Type B pancreatic cell (in vitro differentiated cells): ENCODE data around the gene MYBPC3. TPM values are rescaled to one million over a fixed set of nuclear protein-coding genes. Genes with fewer than 3 reads are reported as not detected.

Experiments used
- DNase-seq: peaks from one replicate; pipeline ENCODE4 v3.0.0; 2021; ENCODE audit warnings: mixed read lengths; ENCODE audit not compliant: unreplicated experiment; ENCODE audit errors: extremely low spot score
- H3K27ac Mint-ChIP-seq: 2 replicates; pipeline ENCODE4 v1.8.0; 2021; ENCODE audit warnings: mild to moderate bottlenecking, mixed read lengths
- H3K27me3 Mint-ChIP-seq: 2 replicates; pipeline ENCODE4 v1.8.0; 2021; ENCODE audit warnings: mixed read lengths
- H3K36me3 Mint-ChIP-seq: 2 replicates; pipeline ENCODE4 v1.8.0; 2021; ENCODE audit warnings: mixed read lengths
- H3K4me1 Mint-ChIP-seq: one replicate; pipeline ENCODE4 v1.8.0; 2021; ENCODE audit warnings: mixed read lengths; ENCODE audit not compliant: unreplicated experiment
- H3K4me3 Mint-ChIP-seq: 2 replicates; pipeline ENCODE4 v1.8.0; 2021; ENCODE audit warnings: mild to moderate bottlenecking, mixed read lengths
- H3K9me3 Mint-ChIP-seq: 2 replicates; pipeline ENCODE4 v1.8.0; 2021; ENCODE audit warnings: mixed read lengths
- total RNA-seq: library from RNA; stranded (reverse); gene quantifications from 2 replicates; pipeline ENCODE4 v1.2.1, GENCODE V29; 2021; ENCODE audit warnings: low replicate concordance
- TF ChIP-seq, protein P1 (sequence below): fragments of 200-600 bp; sonication (generic); conservative IDR thresholded peaks from 2 replicates; pipeline ENCODE4 v1.5.0; 2021; ENCODE audit warnings: antibody characterized with exemption, mild to moderate bottlenecking

MYBPC3 gene
- total RNA-seq, 1 donor from 2014 or later: 1.8 TPM

DNA sequence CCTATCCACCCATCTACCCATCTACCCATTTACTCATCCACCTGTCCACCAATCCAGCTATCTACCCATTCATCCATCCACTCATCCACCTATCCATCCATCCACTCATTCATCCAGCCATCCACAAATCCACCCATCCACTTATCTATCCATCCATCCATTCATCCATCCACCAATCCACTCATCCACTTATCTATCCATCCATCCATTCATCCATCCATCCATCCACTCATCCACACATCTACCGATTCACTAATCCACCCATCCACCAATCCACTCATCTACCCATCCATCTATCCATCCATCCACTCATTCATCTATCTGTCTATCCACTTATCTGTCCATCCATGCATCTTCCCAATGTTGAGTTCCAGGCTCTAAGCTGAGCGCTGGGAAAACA lies 27.6 kb upstream of the MYBPC3 start:
- Mint-ChIP-seq H3K27me3 (no peaks in the 10 kb centered on the region), H3K9me3 (no peaks in the 10 kb centered on the region), H3K36me3 (no peaks in the 10 kb centered on the region), H3K27ac (no peak overlapping the region), H3K4me3 (no peak overlapping the region), H3K4me1 (no peaks in the 10 kb centered on the region)
- DNase-seq: no peak
- TF ChIP-seq, protein P1, sequence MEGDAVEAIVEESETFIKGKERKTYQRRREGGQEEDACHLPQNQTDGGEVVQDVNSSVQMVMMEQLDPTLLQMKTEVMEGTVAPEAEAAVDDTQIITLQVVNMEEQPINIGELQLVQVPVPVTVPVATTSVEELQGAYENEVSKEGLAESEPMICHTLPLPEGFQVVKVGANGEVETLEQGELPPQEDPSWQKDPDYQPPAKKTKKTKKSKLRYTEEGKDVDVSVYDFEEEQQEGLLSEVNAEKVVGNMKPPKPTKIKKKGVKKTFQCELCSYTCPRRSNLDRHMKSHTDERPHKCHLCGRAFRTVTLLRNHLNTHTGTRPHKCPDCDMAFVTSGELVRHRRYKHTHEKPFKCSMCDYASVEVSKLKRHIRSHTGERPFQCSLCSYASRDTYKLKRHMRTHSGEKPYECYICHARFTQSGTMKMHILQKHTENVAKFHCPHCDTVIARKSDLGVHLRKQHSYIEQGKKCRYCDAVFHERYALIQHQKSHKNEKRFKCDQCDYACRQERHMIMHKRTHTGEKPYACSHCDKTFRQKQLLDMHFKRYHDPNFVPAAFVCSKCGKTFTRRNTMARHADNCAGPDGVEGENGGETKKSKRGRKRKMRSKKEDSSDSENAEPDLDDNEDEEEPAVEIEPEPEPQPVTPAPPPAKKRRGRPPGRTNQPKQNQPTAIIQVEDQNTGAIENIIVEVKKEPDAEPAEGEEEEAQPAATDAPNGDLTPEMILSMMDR: no peak

DNA sequence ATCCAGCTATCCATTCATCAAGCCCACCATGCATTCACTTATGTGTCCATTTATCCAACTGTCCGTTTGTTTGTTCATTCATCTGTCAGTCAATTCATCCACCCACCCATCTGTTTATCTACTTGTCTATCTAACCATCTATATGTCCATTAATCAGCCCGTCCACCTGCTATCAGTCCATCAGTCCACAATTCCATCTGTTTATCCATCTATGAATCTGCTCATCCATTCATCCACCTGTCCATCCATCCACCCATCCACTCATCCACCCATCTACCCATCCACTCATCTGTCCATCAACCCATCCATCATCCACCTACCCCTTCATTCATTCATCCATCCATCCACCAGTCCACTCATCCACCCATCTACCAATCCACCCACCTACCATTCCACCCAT lies 26.8 kb upstream of the MYBPC3 start:
- Mint-ChIP-seq H3K9me3 (no peaks in the 10 kb centered on the region), H3K27me3 (no peaks in the 10 kb centered on the region), H3K27ac (no peak overlapping the region), H3K4me1 (no peaks in the 10 kb centered on the region), H3K4me3 (no peak overlapping the region), H3K36me3 (no peaks in the 10 kb centered on the region)
- TF ChIP-seq, protein P1: no peak
- DNase-seq: no peak

DNA sequence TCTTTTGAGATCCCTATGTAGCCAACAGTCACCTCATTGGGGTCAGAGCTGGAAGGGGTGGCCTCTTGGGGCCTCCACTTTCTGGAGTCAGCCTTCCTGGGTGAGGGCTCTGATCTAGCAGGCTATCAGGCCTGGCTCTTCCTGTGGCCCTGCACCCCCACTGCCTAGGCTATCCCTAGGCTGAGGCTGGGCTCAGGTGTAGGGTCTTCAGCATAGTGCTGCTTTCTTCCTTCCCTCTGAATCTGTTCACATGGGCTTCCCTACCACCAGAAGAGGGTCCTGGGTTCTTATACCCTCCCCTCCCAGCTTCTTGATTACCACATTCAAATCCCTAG lies 26.3 kb upstream of the MYBPC3 start:
- TF ChIP-seq, protein P1: no peak
- no peak for DNase-seq
- H3K27ac Mint-ChIP-seq: no peak overlapping the region
- no peaks in the 10 kb centered on the region for H3K4me1 Mint-ChIP-seq
- H3K27me3 Mint-ChIP-seq: no peaks in the 10 kb centered on the region
- no peaks in the 10 kb centered on the region for H3K36me3 Mint-ChIP-seq
- H3K4me3 Mint-ChIP-seq: no peak overlapping the region
- H3K9me3 Mint-ChIP-seq: no peaks in the 10 kb centered on the region

DNA sequence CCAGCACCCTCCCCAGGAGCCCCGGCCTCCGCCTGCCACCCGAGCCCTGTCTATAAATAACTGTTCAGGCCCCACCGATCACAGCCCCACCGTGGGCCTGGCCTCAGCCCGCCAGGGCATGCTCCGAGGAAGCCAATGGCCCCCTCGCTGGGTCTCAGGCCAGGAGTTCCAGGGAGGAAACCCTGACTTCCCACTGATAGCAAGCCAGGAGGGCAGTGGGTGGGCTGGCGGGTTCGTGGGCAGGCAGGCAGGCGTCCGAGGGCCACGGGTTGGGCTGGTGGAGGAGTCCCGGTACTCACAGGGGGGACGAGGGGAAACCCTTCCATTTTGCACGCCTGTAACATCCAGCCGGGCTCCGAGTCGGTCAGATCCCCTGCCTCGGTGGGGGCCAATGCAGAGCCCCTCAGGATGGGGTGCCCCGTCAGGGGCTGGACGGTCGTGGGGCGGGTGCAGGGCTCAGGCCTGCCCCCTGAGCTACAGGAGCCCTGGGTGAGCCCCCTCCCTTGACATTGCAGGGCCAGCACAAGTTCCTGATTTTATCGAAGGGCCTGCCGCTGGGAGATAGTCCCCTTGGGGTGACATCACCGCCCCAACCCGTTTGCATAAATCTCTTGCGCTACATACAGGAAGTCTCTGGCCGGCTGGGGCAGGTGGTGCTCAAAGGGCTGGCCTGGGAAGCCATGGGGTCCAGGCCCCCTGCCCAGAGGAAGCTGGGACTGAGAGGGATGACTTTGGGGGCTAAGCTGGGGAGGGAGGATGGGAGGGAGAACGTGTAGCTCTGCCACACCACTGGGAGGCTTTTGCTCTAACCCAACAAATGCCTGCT lies 25.7 kb upstream of the MYBPC3 start, which contains the start of gene SPI1:
TSS of gene SPI1 (minus strand) at position 538 of the 826 bp plus-strand sequence. CDS start at position 344, 194 bp downstream.
- TF ChIP-seq, protein P1: no peak
- Mint-ChIP-seq H3K4me1 (no peaks in the 10 kb centered on the region), H3K27me3 (no peaks in the 10 kb centered on the region), H3K27ac (no peak within 1 kb of the TSS), H3K9me3 (no peaks in the 10 kb centered on the region), H3K36me3 (no peaks in the 10 kb centered on the region), H3K4me3 (no peak within 1 kb of the TSS)
- DNase-seq: no peak

DNA sequence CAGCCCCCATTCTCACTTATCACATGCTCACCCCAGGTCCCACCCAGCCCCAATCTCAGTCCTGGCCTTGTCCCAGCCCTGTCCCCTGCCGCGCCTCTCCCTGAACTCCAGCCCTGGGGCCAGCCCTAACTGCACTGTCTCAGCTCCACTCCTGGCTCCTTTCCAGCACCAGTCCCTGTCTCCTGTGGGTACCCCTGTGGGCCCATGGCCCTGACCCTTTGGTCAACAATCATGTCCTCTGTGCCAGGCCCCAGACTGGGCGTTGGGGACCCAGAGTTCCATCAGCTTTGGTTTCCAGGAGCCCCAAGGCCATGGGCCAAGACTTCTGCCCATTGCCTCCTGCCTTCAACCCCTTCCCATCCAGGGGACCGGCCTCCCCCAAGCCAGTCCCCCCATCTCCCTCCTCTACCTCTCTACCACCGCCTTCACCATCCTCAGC lies 25.1 kb upstream of the MYBPC3 start:
- Mint-ChIP-seq H3K27me3 (no peaks in the 10 kb centered on the region), H3K4me1 (no peaks in the 10 kb centered on the region), H3K27ac (no peak overlapping the region), H3K9me3 (no peaks in the 10 kb centered on the region), H3K4me3 (no peak overlapping the region), H3K36me3 (no peaks in the 10 kb centered on the region)
- TF ChIP-seq, protein P1: no peak
- DNase-seq: no peak
